GM12878 (cell line): Measurements from ENCODE around the gene FGF19. TPM values are rescaled to one million over a fixed set of nuclear protein-coding genes. Genes with fewer than 3 reads are reported as not detected.

Experiments
- ATAC-seq: fragments of 200-7000 bp; cut with Tn5 transposase; 3 replicates; pipeline ENCODE4 v1.9.1; 2020; ENCODE audit warnings: mild to moderate bottlenecking, moderate library complexity
- BruUV-seq: library from RNA; stranded (reverse); fragments of 400-500 nt; replicated peaks from 2 replicates; lab custom pipeline; 2021; lab: Mats Ljungman, UMichigan
- CTCF ChIA-PET: fragments of 300-600 bp; sonication (Branson Sonifier 250); formaldehyde crosslinking; extraction: SDS; loops from one replicate; lab custom pipeline; 2021; ENCODE audit warnings: inconsistent platforms; lab: Yijun Ruan, JAX
- POLR2A ChIA-PET: fragments of 350-600 bp; formaldehyde crosslinking; extraction: SDS; loops from one replicate; lab custom pipeline; 2021; ENCODE audit warnings: inconsistent platforms; lab: Charles Lee
- RAD21 ChIA-PET: fragments of 300-600 bp; sonication (Branson Sonifier 250); formaldehyde crosslinking; loops from one replicate; lab custom pipeline; 2023; ENCODE audit warnings: antibody characterized with exemption; ENCODE audit not compliant: unreplicated experiment; lab: Charles Lee
- SMC1A ChIA-PET: fragments of 300-600 bp; sonication (Branson Sonifier 250); formaldehyde crosslinking; loops from one replicate; lab custom pipeline; 2023; ENCODE audit not compliant: unreplicated experiment, uncharacterized antibody; lab: Charles Lee
- DNase-seq: peaks from one replicate; pipeline ENCODE4 v3.0.0-alpha.2; 2011; ENCODE audit warnings: low read depth, low spot score
- FAIRE-seq: peaks from 3 replicates; lab custom pipeline; 2011; peaks lifted over from hg19 to GRCh38; lab: Jason Lieb, UNC
- H2AFZ ChIP-seq: 2 replicates; pipeline ENCODE4 v1.6.0; 2011; ENCODE audit warnings: low read depth, low read length, control low read depth; ENCODE audit not compliant: control insufficient read depth
- H3K27ac ChIP-seq: 2 replicates; pipeline ENCODE4 v1.5.1; 2011; ENCODE audit warnings: control low read depth; ENCODE audit not compliant: control insufficient read depth, insufficient read depth
- H3K27me3 ChIP-seq, 2 experiments: replicated peaks in 1 of 2; 2 replicates each; pipeline versions ENCODE4 v1.6.0 to v1.6.1; 2011; ENCODE audit warnings: low read length in 1 of 2; ENCODE audit not compliant: control insufficient read depth in 2 of 2, insufficient read depth in 2 of 2
- H3K36me3 ChIP-seq, 2 experiments: 2 replicates each; pipeline ENCODE4 v1.5.1; 2011; ENCODE audit warnings: low read length in 1 of 2; ENCODE audit not compliant: control insufficient read depth in 2 of 2, insufficient read depth in 2 of 2
- H3K4me1 ChIP-seq: 2 replicates; pipeline ENCODE4 v1.6.1; 2011; ENCODE audit warnings: mild to moderate bottlenecking, low read length, moderate library complexity, mixed read lengths; ENCODE audit not compliant: control insufficient read depth, insufficient read depth
- H3K4me2 ChIP-seq: 2 replicates; pipeline ENCODE4 v1.6.0; 2011; ENCODE audit warnings: control low read depth; ENCODE audit not compliant: control insufficient read depth, insufficient read depth
- H3K4me3 ChIP-seq: fragments of 200-600 bp; sonication (generic); 2 replicates; pipeline ENCODE4 v1.5.1; 2016
- H3K79me2 ChIP-seq: 2 replicates; pipeline ENCODE4 v1.6.0; 2011; ENCODE audit warnings: low read length; ENCODE audit not compliant: control insufficient read depth, insufficient read depth
- H3K9ac ChIP-seq: 2 replicates; pipeline ENCODE4 v1.8.0; 2011; ENCODE audit warnings: low read length, control low read depth, mixed read lengths; ENCODE audit not compliant: control insufficient read depth, insufficient read depth
- H3K9me3 ChIP-seq: replicated peaks from 3 replicates; pipeline ENCODE4 v1.5.1; 2011; ENCODE audit warnings: mild to moderate bottlenecking, low read length; ENCODE audit not compliant: control insufficient read depth, insufficient read depth
- H4K20me1 ChIP-seq: 2 replicates; pipeline ENCODE4 v1.6.0; 2011; ENCODE audit not compliant: control insufficient read depth, insufficient read depth
- CBX5 ChIP-seq: sonication (generic); IDR thresholded peaks from 2 replicates; pipeline ENCODE4 v1.6.1; 2016; ENCODE audit warnings: low read depth, moderate library complexity, mild to moderate bottlenecking, inconsistent platforms
- IKZF1 ChIP-seq: fragments of 450-650 bp; conservative IDR thresholded peaks from 2 replicates; pipeline ENCODE4 v1.6.1; 2017; ENCODE audit warnings: antibody characterized with exemption, mild to moderate bottlenecking
- MXI1 ChIP-seq: fragments of 150-350 bp; IDR thresholded peaks from 2 replicates; pipeline ENCODE4 v1.6.1; 2011; ENCODE audit warnings: low read depth, mild to moderate bottlenecking, inconsistent platforms, low read length, improper control_type of control experiment
- NFYB ChIP-seq: IDR thresholded peaks from 2 replicates; pipeline ENCODE4 v1.6.1; 2011; ENCODE audit warnings: low read depth, mild to moderate bottlenecking, low read length, improper control_type of control experiment, moderate library complexity; ENCODE audit not compliant: insufficient read depth
- POU2F2 ChIP-seq: IDR thresholded peaks from 3 replicates; pipeline ENCODE4 v1.6.1; 2011; ENCODE audit warnings: low read depth, mild to moderate bottlenecking, low read length, borderline replicate concordance
- RAD51 ChIP-seq: fragments of 450-650 bp; IDR thresholded peaks from 2 replicates; pipeline ENCODE4 v1.6.1; 2016; ENCODE audit warnings: moderate library complexity, mild to moderate bottlenecking, inconsistent platforms
- SIN3A ChIP-seq: IDR thresholded peaks from 2 replicates; pipeline ENCODE4 v1.6.1; 2012; ENCODE audit warnings: low read depth, low read length, improper control_type of control experiment
- SKIL ChIP-seq: fragments of 450-650 bp; IDR thresholded peaks from 2 replicates; pipeline ENCODE4 v1.6.1; 2017; ENCODE audit warnings: mild to moderate bottlenecking, low read depth, inconsistent platforms; ENCODE audit not compliant: poor library complexity, severe bottlenecking
- TARDBP ChIP-seq: IDR thresholded peaks from 2 replicates; pipeline ENCODE4 v1.6.1; 2016; ENCODE audit warnings: borderline replicate concordance
- ZNF622 ChIP-seq: fragments of 450-650 bp; IDR thresholded peaks from 2 replicates; pipeline ENCODE4 v1.6.1; 2017; ENCODE audit warnings: mild to moderate bottlenecking, inconsistent platforms
- WGBS: methylation state at CpG from one replicate; pipeline ENCODE4 v1.1.6; 2016; ENCODE audit warnings: low lambda C conversion rate; ENCODE audit not compliant: insufficient replicate concordance, insufficient coverage; ENCODE audit errors: missing lambda C conversion rate; 5-methylcytosine and 5-hydroxymethylcytosine counted together
- in situ Hi-C: fragments of 300-500 bp; cut with MboI; formaldehyde crosslinking; loops from 9 replicates; pipeline ENCODE4 v1.14.3; 2018; ENCODE audit warnings: mixed read lengths
- intact Hi-C: fragments of 100-400 bp; cut with micrococcal nuclease; formaldehyde crosslinking; loops from one replicate; pipeline ENCODE4 v1.14.2; 2022; ENCODE audit not compliant: unreplicated experiment
- polyA plus RNA-seq, 11 experiments: library from polyadenylated mRNA; depleted of rRNA in 4 of 11; unstranded in 6 of 11; stranded (reverse) in 5 of 11; fragments of >200 nt; fragmentation: Nextera tagmentation in 4 of 11; fragmentation: Illumina TruSeq in 1 of 11; extraction: Ambion mirVana in 4 of 11; extraction: Trizol in 1 of 11; gene quantifications; 1 replicate in 1 of 11; 2 replicates in 10 of 11; pipeline versions ENCODE4 v1.2.1 to v1.2.3, GENCODE V29; 2011 to 2016; ENCODE audit warnings: inconsistent platforms in 2 of 11, missing spikeins in 2 of 11, low read depth in 1 of 11
- total RNA-seq, 4 experiments: library from RNA; depleted of rRNA in 3 of 4; stranded (reverse); fragments of >200 nt in 3 of 4; fragmentation: Illumina TruSeq in 1 of 4; extraction: Trizol in 1 of 4; gene quantifications; 2 replicates each; pipeline versions ENCODE4 v1.2.1 to v1.2.3, GENCODE V29; 2013 to 2021

The FGF19 gene
- total and polyA plus RNA-seq, 10 of the 15 experiments (the other 5 are each of a cell fraction or from before 2014, with no cell fraction given), result 0.08 TPM; not detected in 9

- no peak for DNase-seq
- BruUV-seq, result no TSS peak
- RAD21 ChIA-PET, result no interaction called here
- Histone ChIP-seq H3K36me3 (no peaks in the 10 kb centered on the region), H3K27ac (no peak overlapping the region), H3K27me3 (peaks cover 12 to 16% of the 10 kb centered on the region in 2 experiments), H3K9ac (no peak overlapping the region), H2AFZ (no peak overlapping the region), H3K4me3 (no peak overlapping the region), H3K79me2 (no peaks in the 10 kb centered on the region), H4K20me1 (no peaks in the 10 kb centered on the region), H3K4me2 (no peak overlapping the region), H3K4me1 (no peaks in the 10 kb centered on the region; the same call in 1 of the 2 replicates), H3K9me3 (no peaks in the 10 kb centered on the region)
- 54% methylated on average over 7 of the region's 34 CpGs for WGBS
- intact Hi-C loops, result no loop called here
- POLR2A ChIA-PET, result no interaction called here
- no peak for FAIRE-seq
- in situ Hi-C loops, result no loop called here
- SMC1A ChIA-PET, result no interaction called here
- ATAC-seq, result no peak
- TF ChIP-seq TARDBP (no peak), POU2F2 (no peak), MXI1 (no peak), IKZF1 (no peak), CBX5 (no peak), SKIL (no peak), RAD51 (no peak), NFYB (no peak), SIN3A (no peak), ZNF622 (no peak)
- CTCF ChIA-PET, result no interaction called here
Observed at GRCh38 chr11:69703453-69703767, 412 bp downstream of the FGF19 start.
